ENCODE measurements around the gene FOCAD. TPM values are rescaled to one million over a fixed set of nuclear protein-coding genes. Genes with fewer than 3 reads are reported as not detected.

The FOCAD gene
- total RNA-seq, 2 experiments from 2014 or later: 13.8 to 18.5 TPM

GRCh38 chr9:21015129-21015815 is 331.2 kb downstream of the FOCAD start:
- H3K27ac ChIP-seq (ENCODE audit: low read depth, low read length, poor library complexity, severe bottlenecking): no peak overlapping the region
- POLR2A ChIA-PET: interaction anchor here (0.6 kb wide), 1 partner anchor 32 kb away, joined by 6 read pairs; no protein-coding TSS in a partner anchor
- no peaks in the 10 kb centered on the region for H3K9me3 ChIP-seq (ENCODE audit: low read length)
- no peak overlapping the region for H3K4me3 ChIP-seq (ENCODE audit: low read depth, low read length, poor library complexity, severe bottlenecking)
- H2AFZ ChIP-seq (ENCODE audit: low read length): no peak overlapping the region
- no peaks in the 10 kb centered on the region for H4K20me1 ChIP-seq (ENCODE audit: insufficient read depth, low read length)
- intact Hi-C loops (cut with micrococcal nuclease; ENCODE audit: unreplicated experiment): no loop called here
- no TSS peak for BruUV-seq (replicated peaks)
- TF ChIP-seq EZH2phosphoT487 (IDR thresholded peaks at IDR 0.05; ENCODE audit: borderline replicate concordance, low read depth, low read length): no peak
- TF ChIP-seq CTCF (conservative IDR thresholded peaks at IDR 0.05; ENCODE audit: low read length): no peak
- no peaks in the 10 kb centered on the region for H3K9me2 ChIP-seq (ENCODE audit: insufficient read depth, low read length)
- no peak overlapping the region for H3K4me2 ChIP-seq (ENCODE audit: low read length)
- CTCF ChIA-PET (ENCODE audit: unreplicated experiment): no interaction called here
- H3K79me2 ChIP-seq (ENCODE audit: insufficient read depth, low read depth, low read length): no peaks in the 10 kb centered on the region
- no peaks in the 10 kb centered on the region for H3K4me1 ChIP-seq (ENCODE audit: insufficient read depth, low read length, poor library complexity, severe bottlenecking)
- no peak for DNase-seq (ENCODE audit: low spot score)
- no peaks in the 10 kb centered on the region for H3K36me3 ChIP-seq (ENCODE audit: insufficient read depth, low read length)

GRCh38 chr9:21015995-21016394 is 331.9 kb downstream of the FOCAD start:
- ChIA-PET CTCF (ENCODE audit: unreplicated experiment) (no interaction called here), POLR2A (no interaction called here)
- BruUV-seq (replicated peaks): no TSS peak
- Histone ChIP-seq H3K9me2 (ENCODE audit: insufficient read depth, low read length) (no peaks in the 10 kb centered on the region), H4K20me1 (ENCODE audit: insufficient read depth, low read length) (no peaks in the 10 kb centered on the region), H3K9me3 (ENCODE audit: low read length) (no peaks in the 10 kb centered on the region), H2AFZ (ENCODE audit: low read length) (no peak overlapping the region), H3K4me1 (ENCODE audit: insufficient read depth, low read length, poor library complexity, severe bottlenecking) (no peaks in the 10 kb centered on the region), H3K4me3 (ENCODE audit: low read depth, low read length, poor library complexity, severe bottlenecking) (no peak overlapping the region), H3K4me2 (ENCODE audit: low read length) (no peak overlapping the region), H3K36me3 (ENCODE audit: insufficient read depth, low read length) (no peaks in the 10 kb centered on the region), H3K27ac (ENCODE audit: low read depth, low read length, poor library complexity, severe bottlenecking) (no peak overlapping the region), H3K79me2 (ENCODE audit: insufficient read depth, low read depth, low read length) (no peaks in the 10 kb centered on the region)
- DNase-seq (ENCODE audit: low spot score): no peak
- intact Hi-C loops (cut with micrococcal nuclease; ENCODE audit: unreplicated experiment): no loop called here
- no peak for TF ChIP-seq EZH2phosphoT487 (IDR thresholded peaks at IDR 0.05; ENCODE audit: borderline replicate concordance, low read depth, low read length)
- TF ChIP-seq CTCF (conservative IDR thresholded peaks at IDR 0.05; ENCODE audit: low read length): no peak

- Histone ChIP-seq H3K9me2 (ENCODE audit: insufficient read depth, low read length) (no peaks in the 10 kb centered on the region), H3K4me1 (ENCODE audit: insufficient read depth, low read length, poor library complexity, severe bottlenecking) (no peaks in the 10 kb centered on the region), H3K9me3 (ENCODE audit: low read length) (no peaks in the 10 kb centered on the region), H3K79me2 (ENCODE audit: insufficient read depth, low read depth, low read length) (no peaks in the 10 kb centered on the region), H3K36me3 (ENCODE audit: insufficient read depth, low read length) (no peaks in the 10 kb centered on the region), H3K4me3 (ENCODE audit: low read depth, low read length, poor library complexity, severe bottlenecking) (no peak overlapping the region), H2AFZ (ENCODE audit: low read length) (no peak overlapping the region), H4K20me1 (ENCODE audit: insufficient read depth, low read length) (no peaks in the 10 kb centered on the region), H3K27ac (ENCODE audit: low read depth, low read length, poor library complexity, severe bottlenecking) (no peak overlapping the region), H3K4me2 (ENCODE audit: low read length) (no peak overlapping the region)
- ChIA-PET POLR2A (interaction anchor here (1.2 to 2.1 kb wide), 2 partner anchors 9 to 11 kb away, joined by 6 to 7 read pairs; no protein-coding TSS in a partner anchor), CTCF (ENCODE audit: unreplicated experiment) (no interaction called here)
- no TSS peak for BruUV-seq (replicated peaks)
- intact Hi-C loops (cut with micrococcal nuclease; ENCODE audit: unreplicated experiment): no loop called here
- DNase-seq (ENCODE audit: low spot score): no peak
- no peak for TF ChIP-seq EZH2phosphoT487 (IDR thresholded peaks at IDR 0.05; ENCODE audit: borderline replicate concordance, low read depth, low read length)
- TF ChIP-seq CTCF (conservative IDR thresholded peaks at IDR 0.05; ENCODE audit: low read length): no peak
Measured at GRCh38 chr9:21016701-21017491, 332.8 kb downstream of the FOCAD start.
